HCT116 (cell line): ENCODE results near the gene TOM1L1. TPM values are rescaled to one million over a fixed set of nuclear protein-coding genes. Genes with fewer than 3 reads are reported as not detected.

Source experiments
- ATAC-seq: fragments of 200-7000 bp; cut with Tn5 transposase; 2 replicates; pipeline ENCODE4 v1.9.1; 2020; ENCODE audit warnings: mild to moderate bottlenecking, moderate library complexity
- BruUV-seq: library from RNA; stranded (reverse); fragments of 400-500 nt; replicated peaks from 2 replicates; lab custom pipeline; 2021; lab: Mats Ljungman, UMichigan
- CTCF ChIA-PET: fragments of 300-600 bp; sonication (Branson Sonifier 250); formaldehyde crosslinking; loops from one replicate; lab custom pipeline; 2021; ENCODE audit warnings: antibody characterized with exemption; lab: Charles Lee
- POLR2A ChIA-PET: fragments of 300-600, 350-600 bp; sonication (Branson Sonifier 250); formaldehyde crosslinking; loops from one replicate; lab custom pipeline; 2021; ENCODE audit warnings: antibody characterized with exemption; lab: Charles Lee
- RAD21 ChIA-PET, 2 experiments: fragments of 300-600 bp; sonication (Branson Sonifier 250); formaldehyde crosslinking; loops; one replicate each; lab custom pipeline; 2023; ENCODE audit warnings: low total read pairs in 2 of 2; ENCODE audit not compliant: uncharacterized antibody in 2 of 2, unreplicated experiment in 2 of 2, low non-redundant PET in 1 of 2; lab: Charles Lee
- DNase-seq: peaks from one replicate; pipeline ENCODE4 v3.0.0-alpha.2; 2010; ENCODE audit warnings: low read depth, low spot score
- H2AFZ ChIP-seq: fragments of 200-600 bp; shearing (Covaris generic), sonication (generic); 2 replicates; pipeline ENCODE4 v1.6.1; 2017; ENCODE audit warnings: low read depth, mixed run types, mixed read lengths, antibody characterized with exemption, low read length; ENCODE audit not compliant: poor library complexity, severe bottlenecking
- H3K27ac ChIP-seq: 2 replicates; pipeline ENCODE4 v1.5.1; 2012; ENCODE audit warnings: low read depth, low read length
- H3K27me3 ChIP-seq: fragments of 200-600 bp; sonication (generic); 2 replicates; pipeline ENCODE4 v1.6.1; 2016; ENCODE audit warnings: mixed run types, low read length, mixed read lengths; ENCODE audit not compliant: insufficient read depth
- H3K36me3 ChIP-seq, 2 experiments: fragments of 200-500 bp in 1 of 2; fragments of 200-600 bp in 1 of 2; sonication (Bioruptor generic) in 1 of 2; sonication (generic) in 1 of 2; 2 replicates each; pipeline versions ENCODE4 v1.5.1 to v1.6.1; 2014 to 2016; ENCODE audit warnings: low read length in 2 of 2, inconsistent platforms in 1 of 2, mixed read lengths in 1 of 2, mixed run types in 1 of 2; ENCODE audit not compliant: insufficient read depth in 2 of 2, control insufficient read depth in 1 of 2
- H3K4me1 ChIP-seq, 2 experiments: fragments of 200-600 bp in 1 of 2; sonication (generic) in 1 of 2; 2 replicates each; pipeline versions ENCODE4 v1.5.1 to v1.6.1; 2012 to 2017; ENCODE audit warnings: low read length in 2 of 2, inconsistent platforms in 1 of 2, mild to moderate bottlenecking in 1 of 2, mixed read lengths in 1 of 2, mixed run types in 1 of 2, moderate library complexity in 1 of 2; ENCODE audit not compliant: insufficient read depth in 2 of 2, control insufficient read depth in 1 of 2
- H3K4me2 ChIP-seq: fragments of 200-600 bp; sonication (generic); 2 replicates; pipeline ENCODE4 v1.6.1; 2017; ENCODE audit warnings: mixed run types, low read length, mixed read lengths
- H3K4me3 ChIP-seq, 2 experiments: fragments of 200-600 bp in 1 of 2; sonication (generic) in 1 of 2; replicated peaks in 1 of 2; 2 replicates each; pipeline ENCODE4 v1.5.1; 2011 to 2016; ENCODE audit warnings: low read length in 2 of 2, control low read depth in 1 of 2, low read depth in 1 of 2, mild to moderate bottlenecking in 1 of 2, mixed read lengths in 1 of 2, mixed run types in 1 of 2
- H3K79me2 ChIP-seq: fragments of 200-600 bp; sonication (generic); 2 replicates; pipeline ENCODE4 v1.6.1; 2017; ENCODE audit warnings: mild to moderate bottlenecking, mixed run types, low read length, moderate library complexity, mixed read lengths; ENCODE audit not compliant: insufficient read depth
- H3K9ac ChIP-seq: fragments of 200-600 bp; sonication (generic); 2 replicates; pipeline ENCODE4 v1.6.1; 2016; ENCODE audit warnings: low read length, mixed read lengths
- H3K9me2 ChIP-seq: fragments of 200-600 bp; sonication (generic), shearing (Covaris generic); 2 replicates; pipeline ENCODE4 v1.6.1; 2017; ENCODE audit warnings: mixed run types, mild to moderate bottlenecking, moderate library complexity; ENCODE audit not compliant: insufficient read depth
- H3K9me3 ChIP-seq, 2 experiments: fragments of 200-500 bp in 1 of 2; fragments of 200-600 bp in 1 of 2; sonication (Bioruptor generic) in 1 of 2; sonication (generic) in 1 of 2; 2 replicates each; pipeline ENCODE4 v1.6.1; 2014 to 2017; ENCODE audit warnings: low read length in 2 of 2, mixed read lengths in 2 of 2, inconsistent platforms in 1 of 2, low read depth in 1 of 2, mild to moderate bottlenecking in 1 of 2, mixed run types in 1 of 2, moderate library complexity in 1 of 2; ENCODE audit not compliant: control insufficient read depth in 1 of 2, insufficient read depth in 1 of 2
- H4K20me1 ChIP-seq: fragments of 200-600 bp; sonication (generic), shearing (Covaris generic); 2 replicates; pipeline ENCODE4 v1.6.1; 2017; ENCODE audit warnings: mixed run types, mild to moderate bottlenecking, moderate library complexity; ENCODE audit not compliant: insufficient read depth
- ATF3 ChIP-seq: IDR thresholded peaks from 2 replicates; pipeline ENCODE4 v1.6.1; 2012
- CEBPB ChIP-seq: IDR thresholded peaks from 2 replicates; pipeline ENCODE4 v1.6.1; 2012; ENCODE audit warnings: low read depth
- EGR1 ChIP-seq: IDR thresholded peaks from 2 replicates; pipeline ENCODE4 v1.6.1; 2012; ENCODE audit warnings: low read depth
- ELF1 ChIP-seq: IDR thresholded peaks from 2 replicates; pipeline ENCODE4 v1.6.1; 2012; ENCODE audit warnings: low read depth, borderline replicate concordance
- EZH2 ChIP-seq: fragments of 200-600 bp; sonication (generic); IDR thresholded peaks from 2 replicates; pipeline ENCODE4 v1.6.1; 2017; ENCODE audit warnings: antibody characterized with exemption, mixed run types
- EZH2phosphoT487 ChIP-seq: fragments of 200-600 bp; IDR thresholded peaks from 2 replicates; pipeline ENCODE4 v1.6.1; 2018; ENCODE audit warnings: antibody characterized with exemption, borderline replicate concordance
- POLR2A ChIP-seq: IDR thresholded peaks from 2 replicates; pipeline ENCODE4 v1.7.0; 2011; ENCODE audit warnings: borderline replicate concordance; ENCODE audit not compliant: insufficient read depth, insufficient read length; ENCODE audit errors: extremely low read depth
- POLR2AphosphoS5 ChIP-seq: IDR thresholded peaks from 2 replicates; pipeline ENCODE4 v1.6.1; 2011; ENCODE audit warnings: mild to moderate bottlenecking, low read depth, low read length, moderate library complexity
- RAD21 ChIP-seq: IDR thresholded peaks from 2 replicates; pipeline ENCODE4 v1.6.1; 2012; ENCODE audit warnings: low read depth, mild to moderate bottlenecking
- REST ChIP-seq: IDR thresholded peaks from 2 replicates; pipeline ENCODE4 v1.6.1; 2012; ENCODE audit warnings: low read depth
- SP1 ChIP-seq: IDR thresholded peaks from 2 replicates; pipeline ENCODE4 v1.6.1; 2012; ENCODE audit warnings: low read depth
- SRF ChIP-seq: IDR thresholded peaks from 2 replicates; pipeline ENCODE4 v1.6.1; 2012; ENCODE audit warnings: low read depth
- ZBTB33 ChIP-seq: IDR thresholded peaks from 2 replicates; pipeline ENCODE4 v1.6.1; 2011; ENCODE audit warnings: mild to moderate bottlenecking, low read length, moderate library complexity; ENCODE audit not compliant: insufficient replicate concordance; ENCODE audit errors: extremely low read depth
- ZFX ChIP-seq: fragments of 450-650 bp; IDR thresholded peaks from 2 replicates; pipeline ENCODE4 v1.6.1; 2017
- ZNF274 ChIP-seq: fragments of 200-500 bp; sonication (Bioruptor generic); IDR thresholded peaks from 2 replicates; pipeline ENCODE4 v1.6.1; 2014; ENCODE audit warnings: mild to moderate bottlenecking, low read depth, low read length, inconsistent platforms
- intact Hi-C: fragments of 100-400 bp; cut with micrococcal nuclease; formaldehyde crosslinking; loops from 2 replicates; pipeline ENCODE4 v1.10.0; 2022
- total RNA-seq: library from RNA; stranded (reverse); gene quantifications from one replicate; pipeline ENCODE4 v1.2.1, GENCODE V29; 2021; ENCODE audit not compliant: unreplicated experiment

The TOM1L1 gene
- total RNA-seq, 1 experiment from 2014 or later, result 70.8 TPM

- POLR2A ChIA-PET, result no interaction called here
- Histone ChIP-seq H3K4me2 (no peak overlapping the region), H3K36me3 (0 out of 4 replicates have a peak, but pooled peaks cover 0 to 6% of the 10 kb centered on the region in 2 experiments), H3K9me2 (no peaks in the 10 kb centered on the region), H3K27me3 (no peaks in the 10 kb centered on the region), H3K4me1 (no peaks in the 10 kb centered on the region), H3K4me3 (no peak overlapping the region), H3K27ac (no peak overlapping the region), H3K9me3 (no peaks in the 10 kb centered on the region), H3K79me2 (no peaks in the 10 kb centered on the region), H2AFZ (no peak overlapping the region), H3K9ac (no peak overlapping the region), H4K20me1 (no peaks in the 10 kb centered on the region)
- no TSS peak for BruUV-seq
- no peak for DNase-seq
- no peak for TF ChIP-seq ELF1
- no peak for TF ChIP-seq EGR1
- TF ChIP-seq SRF, result no peak
- no peak for TF ChIP-seq EZH2
- no peak for TF ChIP-seq RAD21
- TF ChIP-seq EZH2phosphoT487, result no peak
- TF ChIP-seq POLR2A, result no peak
- TF ChIP-seq ZNF274, result no peak
- no peak for TF ChIP-seq ATF3
- intact Hi-C loops, result no loop called here
- CTCF ChIA-PET, result interaction anchor here (0.8 to 1.0 kb wide), 2 partner anchors 9 to 11 kb away, joined by 3 read pairs; no protein-coding TSS in a partner anchor
- RAD21 ChIA-PET, result no interaction called here
- ATAC-seq, result no peak
These were observed 95.8 kb downstream of the TOM1L1 start for GRCh38 chr17:54996441-54996840.

- intact Hi-C loops, result no loop called here
- Histone ChIP-seq H3K4me3 (no peak overlapping the region), H3K9me2 (no peaks in the 10 kb centered on the region), H2AFZ (no peak overlapping the region), H3K4me2 (no peak overlapping the region), H3K4me1 (no peaks in the 10 kb centered on the region), H3K36me3 (0 out of 4 replicates have a peak, but pooled peaks cover 0 to 6% of the 10 kb centered on the region in 2 experiments), H3K27ac (no peak overlapping the region), H3K9me3 (no peaks in the 10 kb centered on the region), H3K79me2 (no peaks in the 10 kb centered on the region), H3K9ac (no peak overlapping the region), H3K27me3 (no peaks in the 10 kb centered on the region), H4K20me1 (no peaks in the 10 kb centered on the region)
- POLR2A ChIA-PET, result interaction anchor here (0.8 kb wide), 1 partner anchor 8 kb away, joined by 3 read pairs; no protein-coding TSS in a partner anchor
- ATAC-seq, result no peak
- CTCF ChIA-PET, result interaction anchor here (1.7 to 7.2 kb wide), 2 partner anchors 10 to 355 kb away, joined by 4 to 70 read pairs; no protein-coding TSS in a partner anchor
- BruUV-seq, result no TSS peak
- RAD21 ChIA-PET, result no interaction called here
- no peak for DNase-seq
- TF ChIP-seq ATF3 (no peak), ZFX (no peak), SP1 (no peak), POLR2A (no peak), ZBTB33 (no peak), REST (no peak), RAD21 (no peak), CEBPB (no peak), EZH2 (no peak), POLR2AphosphoS5 (no peak)
These were observed 101.8 kb downstream of the TOM1L1 start for GRCh38 chr17:55002458-55002857.
